Pancreas (tissue), 10 donors: ENCODE data around the gene RGS9BP. TPM values are rescaled to one million over a fixed set of nuclear protein-coding genes. Genes with fewer than 3 reads are reported as not detected.

Experiments
- ATAC-seq, 4 donors: fragments of 200-7000 bp; cut with Tn5 transposase; one replicate each; pipeline versions ENCODE4 v1.8.0 to v1.9.1; 2020; ENCODE audit warnings: mild to moderate bottlenecking in 4 of 4, moderate library complexity in 4 of 4
- DNase-seq, 6 donors: peaks; one replicate each; pipeline ENCODE4 v3.0.0-alpha.2; 2020
- FAIRE-seq: peaks from 2 replicates; lab custom pipeline; 2012; peaks lifted over from hg19 to GRCh38; lab: Jason Lieb, UNC
- H3K27ac ChIP-seq, 4 donors: fragments of 200-600 bp; sonication (generic); 1 replicate in 3 of 4; 2 replicates in 1 of 4; pipeline versions ENCODE4 v1.5.0 to v1.8.0; 2020
- H3K27me3 ChIP-seq, 4 donors: fragments of 200-600 bp; one replicate each; pipeline ENCODE4 v1.8.0; 2021
- H3K36me3 ChIP-seq, 3 donors: fragments of 200-600 bp; sonication (generic) in 1 of 3; one replicate each; pipeline versions ENCODE4 v1.5.0 to v1.8.0; 2020 to 2021
- H3K4me1 ChIP-seq, 3 donors: fragments of 200-600 bp; one replicate each; pipeline ENCODE4 v1.8.0; 2021
- H3K4me3 ChIP-seq, 4 donors: fragments of 200-600 bp; sonication (generic) in 2 of 4; one replicate each; pipeline versions ENCODE4 v1.5.0 to v1.8.0; 2020 to 2021
- H3K9me3 ChIP-seq, 4 donors: fragments of 200-600 bp; one replicate each; pipeline ENCODE4 v1.8.0; 2021
- WGBS, 2 donors: extraction: QIAGEN DNeasy Blood & Tissue Kit; methylation state at CpG; one replicate each; pipeline ENCODE4 v1.1.7; 2013; 5-methylcytosine and 5-hydroxymethylcytosine counted together
- intact Hi-C, 3 donors: fragments of 100-400 bp; cut with DNase I; formaldehyde crosslinking; loops; one replicate each; pipeline versions ENCODE4 v1.11.1 to v1.14.2; 2022
- polyA plus RNA-seq, 2 donors: library from polyadenylated mRNA; stranded (reverse); fragments of 200-250 nt; gene quantifications; one replicate each; pipeline ENCODE4 v1.2.3, GENCODE V29; 2013
- total RNA-seq, 6 donors: library from RNA; stranded (reverse); fragmentation: NEBNext Ultra II Directional in 4 of 6; extraction: Animal tissue kit (Norgen Biotek cat#: 25700) in 4 of 6; gene quantifications; one replicate each; pipeline versions ENCODE4 v1.2.1 to v1.2.4, GENCODE V29; 2021 to 2023
- TF ChIP-seq, protein P1 (sequence below), 4 donors: fragments of 200-600 bp; sonication (generic) in 3 of 4; IDR thresholded peaks; one replicate each; pipeline versions ENCODE4 v1.5.0 to v1.8.0; 2021; ENCODE audit warnings: antibody characterized with exemption in 4 of 4
- donor health status: healthy with polysubstance abuse.
- donor health status: DM: no; HTN: no; CAD: no; lungs with moderate emphysema.
- donor health status: DM: no; HTN: no; CAD: no.
- donor health status: control.
- donor health status: control.
- donor health status: Bipolar disorder and iron deficiency.
- donor health status: DM: yes; HTN: yes; CAD: no.
- donor health status: DM: no; HTN: no; CAD: no.
- donor health status: DM: no; HTN: no; CAD: no.
- donor health status: DM: yes; HTN: yes; CAD: no.

RGS9BP gene
- total and polyA plus RNA-seq, 8 donors: 0.02 to 0.25 (median 0.16) TPM; not detected in 3

DNA sequence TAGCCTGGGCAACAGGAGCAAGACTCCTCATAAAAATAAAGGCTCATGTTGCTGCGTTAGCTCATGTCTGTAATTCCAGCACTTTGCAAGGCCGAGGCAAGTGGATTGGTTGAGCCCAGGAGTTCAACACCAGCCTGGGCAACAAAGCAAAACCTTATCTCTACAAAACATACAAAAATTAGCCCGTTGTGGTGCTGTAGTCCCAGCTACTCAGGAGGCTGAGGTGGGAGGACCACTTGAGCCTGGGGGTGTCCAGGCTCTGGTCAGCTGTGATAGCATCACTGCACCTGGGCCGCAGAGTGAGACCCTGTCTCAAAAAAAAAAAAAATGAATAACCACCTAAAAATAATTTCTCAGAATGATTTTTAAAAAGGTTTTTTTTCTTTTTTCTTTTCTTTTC, 12.0 kb downstream of the RGS9BP start:
- WGBS, 2 donors: 84 to 87% methylated on average over 4 of the region's 4 CpGs
- TF ChIP-seq, protein P1, sequence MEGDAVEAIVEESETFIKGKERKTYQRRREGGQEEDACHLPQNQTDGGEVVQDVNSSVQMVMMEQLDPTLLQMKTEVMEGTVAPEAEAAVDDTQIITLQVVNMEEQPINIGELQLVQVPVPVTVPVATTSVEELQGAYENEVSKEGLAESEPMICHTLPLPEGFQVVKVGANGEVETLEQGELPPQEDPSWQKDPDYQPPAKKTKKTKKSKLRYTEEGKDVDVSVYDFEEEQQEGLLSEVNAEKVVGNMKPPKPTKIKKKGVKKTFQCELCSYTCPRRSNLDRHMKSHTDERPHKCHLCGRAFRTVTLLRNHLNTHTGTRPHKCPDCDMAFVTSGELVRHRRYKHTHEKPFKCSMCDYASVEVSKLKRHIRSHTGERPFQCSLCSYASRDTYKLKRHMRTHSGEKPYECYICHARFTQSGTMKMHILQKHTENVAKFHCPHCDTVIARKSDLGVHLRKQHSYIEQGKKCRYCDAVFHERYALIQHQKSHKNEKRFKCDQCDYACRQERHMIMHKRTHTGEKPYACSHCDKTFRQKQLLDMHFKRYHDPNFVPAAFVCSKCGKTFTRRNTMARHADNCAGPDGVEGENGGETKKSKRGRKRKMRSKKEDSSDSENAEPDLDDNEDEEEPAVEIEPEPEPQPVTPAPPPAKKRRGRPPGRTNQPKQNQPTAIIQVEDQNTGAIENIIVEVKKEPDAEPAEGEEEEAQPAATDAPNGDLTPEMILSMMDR (IDR thresholded peaks at IDR 0.05): no peak
- ATAC-seq (no peak), DNase-seq (no peak), FAIRE-seq (no peak)
- Histone ChIP-seq H3K27ac (no peak overlapping the region), H3K27me3 (no peaks in the 10 kb centered on the region), H3K4me1 (peaks cover 0 to 11% (median 0%) of the 10 kb centered on the region in 3 donors), H3K9me3 (no peaks in the 10 kb centered on the region), H3K36me3 (no peaks in the 10 kb centered on the region), H3K4me3 (no peak overlapping the region)
- intact Hi-C loops: no loop called here

GRCh38 chr19:32688311-32688710, 12.7 kb downstream of the RGS9BP start:
- Histone ChIP-seq H3K4me3 (no peak overlapping the region), H3K27ac (no peak overlapping the region), H3K27me3 (no peaks in the 10 kb centered on the region), H3K9me3 (no peaks in the 10 kb centered on the region), H3K36me3 (no peaks in the 10 kb centered on the region), H3K4me1 (peaks cover 0 to 17% (median 0%) of the 10 kb centered on the region in 3 donors)
- TF ChIP-seq, protein P1 (IDR thresholded peaks at IDR 0.05): no peak
- 93 to 94% methylated on average over 1 of the region's 1 CpG for WGBS, 2 donors
- FAIRE-seq: no peak
- no peak for DNase-seq
- intact Hi-C loops: no loop called here
- ATAC-seq: no peak

- peak within 1 kb of the TSS; percentile 54 to 74 (median 64) for H3K4me3 ChIP-seq
- TF ChIP-seq, protein P1 (IDR thresholded peaks at IDR 0.05): no peak
- intact Hi-C loops: no loop called here
- FAIRE-seq (no peak), DNase-seq (peak; percentile 87 to 96 (median 89)), ATAC-seq (peak; percentile 94 to 97 (median 96))
- no peaks in the 10 kb centered on the region for H3K36me3 ChIP-seq
- H3K9me3 ChIP-seq: no peaks in the 10 kb centered on the region
- H3K4me1 ChIP-seq: peaks cover 0 to 24% (median 0%) of the 10 kb centered on the region in 3 donors
- WGBS, 2 donors: 4% methylated on average over 26 to 32 of the region's 32 CpGs
- peak within 1 kb of the TSS; percentile 51 to 81 (median 78) for H3K27ac ChIP-seq
- no peaks in the 10 kb centered on the region for H3K27me3 ChIP-seq
Measured at GRCh38 chr19:32691291-32691951, 15.8 kb downstream of the RGS9BP start, which contains the start of gene NUDT19. NUDT19 (plus strand) TSS chr19:32691821; CDS start chr19:32691961, 140 bp downstream.

- intact Hi-C loops: no loop called here
- no peak for FAIRE-seq
- peaks cover 0 to 24% (median 0%) of the 10 kb centered on the region in 3 donors for H3K4me1 ChIP-seq
Measured at GRCh38 chr19:32691952-32692726, 16.5 kb downstream of the RGS9BP start.

More at GRCh38 chr19:32691952-32692726, 16.5 kb downstream of the RGS9BP start:
- H3K9me3 ChIP-seq: no peaks in the 10 kb centered on the region
- ATAC-seq: peak; percentile 61 to 75 (median 70)
- no peaks in the 10 kb centered on the region for H3K27me3 ChIP-seq
- H3K27ac ChIP-seq: peak overlapping the region; percentile 51 to 81 (median 78)
- H3K4me3 ChIP-seq: peak overlapping the region; percentile 54 to 74 (median 64)
- 4 to 6% methylated on average over 81 to 93 of the region's 93 CpGs for WGBS, 2 donors
- TF ChIP-seq, protein P1 (IDR thresholded peaks at IDR 0.05): no peak
- H3K36me3 ChIP-seq: no peaks in the 10 kb centered on the region
- peak; percentile 52 to 85 (median 61) for DNase-seq
